Measurements from ENCODE around the gene PTRHD1. TPM values are rescaled to one million over a fixed set of nuclear protein-coding genes. Genes with fewer than 3 reads are reported as not detected.
A peak's percentile ranks its signal among the peaks of the same experiment; 100 is the strongest.

PTRHD1 gene
- polyA plus RNA-seq, 4 donors, result 37.7 to 43.1 (median 40.7) TPM

GRCh38 chr2:24831221-24832072, 38.3 kb upstream of the PTRHD1 start:
- no peak for DNase-seq (ENCODE audit: low read depth in 4 of 4, low spot score in 3 of 4)

- no peak for DNase-seq (ENCODE audit: low read depth in 4 of 4, low spot score in 3 of 4)
Measured at GRCh38 chr2:24830786-24831185, 37.6 kb upstream of the PTRHD1 start.

- no peak for DNase-seq (ENCODE audit: low read depth in 4 of 4, low spot score in 3 of 4)
Measured at GRCh38 chr2:24830351-24830750, 37.2 kb upstream of the PTRHD1 start.

- no peak for DNase-seq (ENCODE audit: low read depth in 4 of 4, low spot score in 3 of 4)
Measured at GRCh38 chr2:24828238-24828996, 35.2 kb upstream of the PTRHD1 start.

GRCh38 chr2:24827321-24828237, 34.4 kb upstream of the PTRHD1 start:
- peak; percentile 73 to 79 (median 78) for DNase-seq (ENCODE audit: low read depth in 4 of 4, low spot score in 3 of 4)

GRCh38 chr2:24826773-24827145, 33.6 kb upstream of the PTRHD1 start:
- DNase-seq (ENCODE audit: low read depth in 4 of 4, low spot score in 3 of 4), result no peak

GRCh38 chr2:24825883-24826772, 32.9 kb upstream of the PTRHD1 start:
- DNase-seq (ENCODE audit: low read depth in 4 of 4, low spot score in 3 of 4), result no peak

- no peak for DNase-seq (ENCODE audit: low read depth in 4 of 4, low spot score in 3 of 4)
Measured at GRCh38 chr2:24824966-24825882, 32.0 kb upstream of the PTRHD1 start.

- no peak for DNase-seq (ENCODE audit: low read depth in 4 of 4, low spot score in 3 of 4)
Measured at GRCh38 chr2:24824071-24824588, 30.9 kb upstream of the PTRHD1 start.

GRCh38 chr2:24822049-24822706, 29.0 kb upstream of the PTRHD1 start:
- DNase-seq (ENCODE audit: low read depth in 4 of 4, low spot score in 3 of 4), result no peak

GRCh38 chr2:24821433-24821891, 28.3 kb upstream of the PTRHD1 start:
- no peak for DNase-seq (ENCODE audit: low read depth in 4 of 4, low spot score in 3 of 4)

GRCh38 chr2:24820598-24821432, 27.6 kb upstream of the PTRHD1 start:
- no peak for DNase-seq (ENCODE audit: low read depth in 4 of 4, low spot score in 3 of 4)

- no peak for DNase-seq (ENCODE audit: low read depth in 4 of 4, low spot score in 3 of 4)
Measured at GRCh38 chr2:24820175-24820513, 27.0 kb upstream of the PTRHD1 start.

GRCh38 chr2:24819442-24820174, 26.4 kb upstream of the PTRHD1 start:
- no peak for DNase-seq (ENCODE audit: low read depth in 4 of 4, low spot score in 3 of 4)

GRCh38 chr2:24818721-24819167, 25.6 kb upstream of the PTRHD1 start:
- DNase-seq (ENCODE audit: low read depth in 4 of 4, low spot score in 3 of 4), result no peak

GRCh38 chr2:24816884-24817283, 23.7 kb upstream of the PTRHD1 start:
- DNase-seq (ENCODE audit: low read depth in 4 of 4, low spot score in 3 of 4), result no peak

Measured in right renal pelvis (tissue), 4 donors.